HG02610 (cell line): ENCODE measurements around the gene KRTAP6-3.

ENCODE experiments used
- ATAC-seq: cut with Tn5 transposase; IDR thresholded peaks from one replicate; pipeline ENCODE4 v1.9.1; 2021; ENCODE audit warnings: mild to moderate bottlenecking, moderate library complexity; ENCODE audit not compliant: unreplicated experiment

KRTAP6-3 gene, protein sequence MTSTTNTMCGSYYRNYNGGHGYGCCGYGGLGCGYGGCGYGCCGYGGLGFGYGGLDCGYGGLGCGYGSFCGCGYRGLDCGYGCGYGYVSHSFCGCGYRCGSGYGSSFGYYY

DNA sequence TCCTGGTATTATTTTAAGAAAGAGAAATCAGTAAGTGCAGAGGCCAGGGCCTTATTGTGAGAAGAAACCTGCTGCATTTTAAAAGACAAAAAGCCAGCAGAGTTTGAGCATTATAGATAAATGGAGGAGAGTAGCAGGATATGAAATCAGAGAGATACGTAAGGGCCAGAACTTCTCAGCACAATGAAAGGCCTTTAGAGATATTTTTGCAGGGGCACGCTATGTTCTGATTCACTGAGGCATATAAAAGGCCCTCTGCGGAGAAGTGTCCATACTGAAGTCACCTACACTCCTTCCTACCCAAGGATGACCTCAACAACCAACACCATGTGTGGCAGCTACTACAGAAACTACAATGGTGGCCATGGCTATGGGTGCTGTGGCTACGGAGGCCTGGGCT, at the start of gene KRTAP6-3:
Gene KRTAP6-3 (plus strand): TSS at position 301 of the 400 bp plus-strand sequence. CDS start 6 bp downstream, at position 307.
- ATAC-seq: no peak

DNA sequence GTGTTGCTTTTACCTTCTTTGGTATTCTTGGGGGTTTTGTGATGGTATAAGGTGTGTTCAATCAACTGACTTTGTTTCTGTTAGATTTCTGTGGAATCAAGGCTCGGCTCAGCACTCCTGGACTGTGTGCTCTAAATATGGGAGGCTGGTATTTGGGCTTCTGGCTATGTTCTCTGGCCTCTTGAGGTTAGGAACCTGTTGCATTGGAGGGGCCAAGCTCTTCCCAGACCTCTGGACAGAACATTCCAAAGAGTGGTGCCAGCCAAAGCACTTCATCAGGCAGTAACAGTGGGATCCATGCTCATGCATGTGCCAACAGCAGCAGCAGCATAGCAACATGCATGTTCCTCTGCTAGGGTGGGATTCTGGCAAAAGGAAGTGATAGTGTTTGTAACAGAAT, 39.5 kb upstream of the KRTAP6-3 start:
- no peak for ATAC-seq

DNA sequence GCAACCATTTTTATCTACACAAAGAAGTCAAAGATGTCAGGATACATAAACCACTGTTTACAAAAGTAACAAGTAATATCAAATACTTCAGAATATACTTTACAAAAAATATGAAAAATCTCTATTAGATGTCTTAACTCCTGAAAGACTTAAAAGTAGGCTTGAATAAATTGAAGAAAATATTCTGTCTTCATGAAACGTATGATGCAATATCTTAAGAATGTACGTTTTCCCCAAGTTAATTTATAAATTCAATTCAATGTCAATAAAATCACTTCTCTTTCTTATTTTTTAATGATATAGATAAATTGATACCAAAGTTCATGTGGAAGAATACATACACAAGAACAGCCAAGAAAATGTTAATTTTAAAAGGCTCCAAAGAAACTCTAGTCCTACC, 37.1 kb upstream of the KRTAP6-3 start:
- ATAC-seq: no peak

DNA sequence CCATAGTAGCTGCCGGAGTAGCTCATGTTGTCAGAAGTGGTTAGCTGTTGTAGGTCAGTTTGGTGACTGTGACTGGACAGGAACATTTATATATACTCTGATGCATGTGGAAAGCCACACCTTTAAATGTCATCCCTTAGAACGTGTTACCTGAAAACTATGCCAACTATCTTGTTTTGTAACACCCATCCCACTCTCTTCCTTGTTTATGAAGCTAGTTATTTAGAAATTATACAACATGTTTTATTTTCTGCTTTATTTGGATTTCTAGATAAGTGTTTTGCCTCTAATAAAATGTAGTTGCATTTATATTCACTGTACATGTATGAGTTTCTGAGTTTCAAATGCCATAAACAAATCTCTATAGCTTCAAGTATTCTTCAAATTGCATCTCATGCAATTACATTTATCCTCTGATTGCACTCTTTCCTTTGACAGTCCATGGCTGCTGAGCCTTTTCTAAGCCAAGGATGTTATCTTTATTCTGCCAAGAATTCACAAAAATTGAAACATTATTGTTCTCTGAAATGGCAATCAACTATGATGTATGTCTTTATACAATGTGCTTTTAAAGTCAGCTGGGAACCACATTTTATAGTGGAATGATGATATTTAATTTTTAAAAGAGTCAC, 30.9 kb upstream of the KRTAP6-3 start, which contains the start of gene KRTAP19-7:
Gene KRTAP19-7 (minus strand): TSS at position 51 of the 632 bp plus-strand sequence. CDS start 25 bp downstream, at position 26.
- ATAC-seq: no peak

DNA sequence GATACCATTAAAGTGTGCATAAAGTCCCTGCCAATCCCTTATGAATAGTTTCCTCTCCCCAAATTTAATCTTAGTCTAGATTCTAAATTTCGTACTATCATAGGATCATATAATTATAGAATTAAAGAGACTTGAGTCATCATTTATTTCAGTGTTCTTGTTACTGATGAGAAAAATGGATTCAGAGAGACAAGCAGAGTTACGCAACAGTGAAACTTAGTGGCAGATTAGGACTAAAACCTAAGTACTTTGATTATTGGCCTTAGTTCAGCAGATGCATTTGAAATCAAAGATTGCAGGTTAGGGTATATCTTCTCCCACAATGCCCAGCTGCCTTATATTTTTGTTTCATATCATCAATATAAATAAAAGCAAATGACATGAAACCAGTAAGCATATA, 30.3 kb upstream of the KRTAP6-3 start:
- ATAC-seq: no peak

DNA sequence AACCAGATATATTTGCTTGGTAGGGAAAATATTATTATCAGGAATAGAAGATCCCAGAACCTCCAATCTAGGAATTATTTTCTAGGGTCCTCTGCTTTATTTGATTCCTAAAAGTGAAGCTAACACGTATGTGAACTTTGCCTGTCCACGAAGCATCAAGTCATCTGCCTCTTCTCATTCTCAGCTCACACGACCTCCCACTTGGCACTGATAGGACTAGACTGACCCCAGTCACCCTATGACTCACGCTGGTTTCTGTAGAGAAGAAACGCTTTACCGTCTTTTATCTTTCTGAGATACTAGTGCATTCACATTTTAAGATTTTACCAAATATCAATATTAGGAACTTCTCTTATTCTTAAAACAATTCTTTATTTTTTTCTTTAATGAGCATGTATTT, 29.2 kb upstream of the KRTAP6-3 start:
- ATAC-seq: no peak

DNA sequence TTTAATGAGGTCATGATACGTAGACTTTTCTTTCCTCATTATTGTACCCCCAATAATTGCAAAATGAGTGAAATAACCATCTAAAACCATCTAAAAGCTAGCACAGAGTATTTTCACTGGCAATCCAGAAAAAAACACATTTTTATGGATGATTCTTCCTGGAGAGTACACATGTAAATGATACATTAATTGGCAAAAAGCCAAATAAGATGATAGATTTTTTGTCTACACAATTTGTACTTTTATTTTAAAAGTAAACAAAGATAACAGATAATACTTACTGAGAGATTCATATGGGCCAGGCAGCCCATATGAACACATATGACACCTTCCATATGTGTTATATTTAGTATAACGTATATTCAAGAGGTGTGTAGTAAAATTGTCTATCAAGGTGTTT, 28.6 kb upstream of the KRTAP6-3 start:
- no peak for ATAC-seq

DNA sequence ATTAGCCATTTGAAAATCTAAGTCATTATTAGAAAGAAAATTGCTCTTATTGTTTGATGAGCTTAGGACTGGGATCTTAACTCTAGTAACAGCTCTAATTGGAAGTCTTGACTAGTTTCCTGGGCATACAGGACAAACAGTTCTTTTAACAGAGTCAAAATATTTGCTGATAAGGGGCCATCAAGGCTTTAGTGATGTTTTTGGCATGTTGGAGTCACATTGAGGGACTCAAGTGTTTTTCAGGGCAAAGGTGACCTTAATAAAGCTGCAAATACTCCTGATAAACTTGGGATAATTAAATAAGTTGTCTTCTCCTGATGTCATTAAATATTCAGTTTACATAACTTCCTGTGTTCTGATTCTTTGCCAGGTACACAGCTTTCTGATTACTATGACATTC, 24.6 kb upstream of the KRTAP6-3 start:
- no peak for ATAC-seq

DNA sequence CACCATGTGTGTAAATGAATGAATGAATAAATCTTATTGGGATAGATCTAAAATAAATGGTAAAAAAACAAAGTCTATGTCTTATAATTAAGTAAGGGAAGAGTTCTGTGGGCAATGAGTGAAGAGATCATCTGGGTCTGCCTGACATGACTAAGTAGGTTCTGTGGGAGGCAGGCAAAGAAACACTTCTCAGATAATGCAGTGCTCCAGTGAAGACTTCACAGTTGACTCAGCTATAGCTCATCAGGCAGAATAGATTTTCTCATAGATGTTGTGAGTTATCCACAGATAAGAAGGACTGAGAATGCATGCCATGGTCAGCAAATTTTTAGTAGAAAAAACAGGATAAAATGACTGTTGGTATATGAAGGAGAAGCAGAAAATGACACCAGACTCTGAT, 14.5 kb upstream of the KRTAP6-3 start:
- no peak for ATAC-seq

DNA sequence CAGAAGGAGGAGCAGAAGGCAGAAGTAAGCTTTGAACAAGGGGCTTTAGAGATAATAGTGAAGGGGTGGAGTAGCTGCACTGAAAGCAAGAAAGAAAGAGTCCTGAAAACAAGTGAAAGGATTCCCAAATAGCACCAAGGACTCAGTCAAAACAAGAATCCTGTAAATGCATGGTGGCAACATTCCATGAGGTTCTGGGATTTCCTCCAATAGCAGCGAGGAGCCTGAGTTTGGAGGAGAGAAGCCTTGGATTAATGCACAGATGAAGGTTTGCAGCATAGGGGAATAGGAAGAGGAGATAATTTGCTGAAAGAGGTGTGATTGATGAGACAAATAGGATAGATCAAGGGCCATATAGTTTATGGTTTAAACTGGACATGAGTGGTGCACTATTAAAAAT, 12.9 kb upstream of the KRTAP6-3 start:
- no peak for ATAC-seq

DNA sequence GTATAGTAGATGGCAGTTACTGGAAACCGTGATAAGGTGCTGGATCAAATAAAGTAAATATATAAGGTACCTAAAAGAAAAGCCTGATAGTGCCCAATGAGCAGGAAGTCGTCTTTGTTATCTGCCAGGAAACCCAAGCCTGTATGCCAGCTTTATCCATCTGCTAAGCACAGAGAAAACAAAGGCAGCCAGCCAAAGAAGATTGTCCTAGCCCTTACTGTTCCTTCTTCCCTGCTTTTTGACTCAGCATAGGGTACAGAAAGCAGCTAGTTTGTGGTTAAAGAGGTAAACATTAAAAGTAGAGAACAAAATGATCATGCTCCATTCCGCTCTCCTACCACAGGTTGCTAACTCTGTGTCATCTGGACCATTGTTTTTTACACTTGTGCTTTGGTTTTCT, 12.1 kb upstream of the KRTAP6-3 start:
- no peak for ATAC-seq

DNA sequence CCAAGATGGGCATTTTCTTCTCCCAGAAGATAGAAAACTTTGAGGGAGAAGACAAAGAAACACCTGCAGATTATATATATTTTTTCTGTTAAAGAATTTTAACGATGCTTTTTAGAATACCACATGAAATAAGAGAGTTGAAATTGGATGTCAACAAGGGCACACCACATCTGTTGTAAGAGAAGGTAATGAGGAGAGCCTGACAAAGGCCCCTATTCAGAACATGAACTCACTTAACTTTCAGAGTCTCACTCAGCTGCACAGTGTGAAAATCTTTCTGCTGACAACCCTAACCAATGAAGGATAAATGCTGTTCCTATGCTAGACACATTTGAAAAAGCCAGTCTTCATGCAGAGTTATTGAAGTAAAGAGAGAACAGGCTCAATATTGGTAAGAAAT, 9.4 kb upstream of the KRTAP6-3 start:
- no peak for ATAC-seq

DNA sequence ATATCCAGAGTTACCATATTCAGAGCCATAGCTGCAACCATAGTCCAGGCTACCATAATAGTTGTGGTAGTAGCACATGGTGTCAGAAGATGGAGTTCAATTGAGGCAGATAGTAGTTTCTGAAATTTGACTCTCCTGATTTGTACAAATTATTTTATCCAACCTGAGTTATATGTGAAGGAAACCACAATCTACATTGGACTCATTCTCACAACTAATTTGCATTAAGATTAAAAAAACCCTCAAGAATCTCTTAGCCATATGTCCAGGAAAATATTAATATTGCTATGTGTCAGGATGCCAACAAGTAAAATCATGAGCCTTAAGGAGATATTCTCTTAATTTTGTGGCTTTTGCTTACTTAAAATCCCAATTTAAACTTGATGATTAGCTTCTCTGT, 1.9 kb upstream of the KRTAP6-3 start, which contains the start of gene KRTAP22-2:
Gene KRTAP22-2 (minus strand): TSS at position 101 of the 400 bp plus-strand sequence.
- ATAC-seq: no peak

DNA sequence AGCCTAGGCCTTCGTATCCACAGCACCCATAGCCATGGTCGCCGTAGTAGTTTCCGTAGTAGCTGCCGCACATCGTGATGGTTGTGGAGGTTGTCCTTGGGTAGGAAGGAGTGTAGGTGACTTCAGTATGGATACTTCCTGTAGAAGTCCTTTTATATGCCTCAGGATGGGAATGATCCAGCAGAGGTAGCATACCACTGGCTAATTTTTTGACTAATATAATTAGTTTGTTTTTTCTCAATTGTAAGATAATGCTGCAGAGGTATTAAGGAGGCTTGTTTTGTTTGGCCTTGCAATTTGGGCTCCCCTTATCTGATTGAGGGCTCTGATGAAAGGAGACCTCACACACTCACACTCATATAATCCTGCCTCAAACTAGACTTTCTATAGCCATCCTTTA, 6.6 kb downstream of the KRTAP6-3 start, which contains the start of gene KRTAP6-2:
Gene KRTAP6-2 (minus strand): TSS at position 101 of the 400 bp plus-strand sequence. CDS start 28 bp downstream, at position 73.
- ATAC-seq: no peak

DNA sequence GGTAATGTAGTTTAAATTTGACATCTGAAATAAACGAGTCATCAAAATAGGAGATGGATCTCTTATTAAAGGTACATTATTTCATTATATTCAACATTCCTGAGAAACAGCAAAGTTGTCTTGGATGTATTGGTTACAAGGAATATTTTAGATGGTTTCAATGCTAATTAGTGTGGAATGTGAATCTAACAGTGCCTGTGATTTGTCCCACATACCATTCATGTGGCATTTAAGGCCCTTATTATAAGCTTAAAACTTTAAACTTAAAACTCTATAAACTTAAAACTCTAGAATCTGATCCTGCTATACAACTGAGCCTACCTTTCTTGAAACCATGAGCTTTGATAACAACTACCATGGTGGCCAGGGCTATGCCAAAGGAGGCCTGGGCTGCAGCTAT, 8.5 kb downstream of the KRTAP6-3 start, which contains the start of gene KRTAP22-1:
Gene KRTAP22-1 (plus strand): TSS at position 301 of the 400 bp plus-strand sequence.
- no peak for ATAC-seq

DNA sequence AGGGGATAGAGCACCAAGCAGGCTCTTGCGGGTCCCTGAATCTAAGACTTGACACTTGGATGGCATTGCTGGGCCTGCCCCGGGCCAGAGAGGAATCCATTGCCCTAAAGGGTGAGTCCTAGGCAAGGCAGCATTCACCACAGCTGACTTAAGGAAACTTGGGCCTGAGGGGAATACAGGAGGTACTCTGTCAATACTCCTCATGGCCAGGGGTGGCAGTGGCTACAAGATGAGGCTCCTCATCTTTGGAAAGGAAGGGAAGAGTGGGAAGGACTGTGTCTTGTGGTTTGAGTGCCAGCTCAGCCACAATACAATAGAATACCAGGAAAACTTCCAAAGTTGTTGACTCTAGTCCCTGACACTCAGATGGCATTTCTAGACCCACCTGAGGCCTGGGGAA, 13.7 kb downstream of the KRTAP6-3 start:
- ATAC-seq: no peak

DNA sequence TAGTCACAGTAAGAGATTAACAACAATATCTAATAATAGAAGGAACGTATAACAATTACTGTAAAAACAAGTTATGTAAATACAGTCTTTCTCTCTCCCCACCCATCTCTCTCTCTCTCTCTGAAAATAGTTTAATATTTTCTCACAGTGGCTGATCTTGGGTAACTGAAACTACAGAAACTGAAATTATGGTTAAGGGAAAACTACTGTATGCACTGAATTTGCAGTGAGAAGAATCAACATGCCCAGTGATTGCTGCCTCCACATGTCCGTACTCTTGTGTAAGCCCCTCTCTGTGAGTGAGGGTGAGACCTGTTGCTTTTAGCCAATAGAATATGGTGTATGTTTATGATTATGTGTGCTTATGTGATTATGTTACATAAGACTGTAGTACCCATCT, 19.9 kb downstream of the KRTAP6-3 start:
- ATAC-seq: no peak

DNA sequence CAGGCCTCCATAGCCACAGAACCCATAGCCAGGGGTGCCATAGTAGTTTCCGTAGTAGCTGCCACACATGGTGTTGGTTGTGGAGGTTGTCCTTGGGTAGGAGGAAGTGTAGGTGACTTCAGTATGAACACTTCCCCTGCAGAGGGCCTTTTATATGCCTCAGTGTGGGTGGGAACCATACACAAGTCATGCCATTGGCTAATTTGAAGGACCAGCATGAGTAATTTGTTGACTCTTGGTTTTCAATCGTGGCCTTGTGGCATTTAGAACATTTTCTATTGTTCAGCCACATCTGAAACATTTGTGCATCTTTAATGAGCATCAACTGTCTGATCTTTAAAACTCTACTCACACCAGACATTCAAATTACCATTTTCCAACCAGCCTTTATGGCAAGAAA, 21.6 kb downstream of the KRTAP6-3 start, which contains the start of gene KRTAP6-1:
Gene KRTAP6-1 (minus strand): TSS at position 95 of the 400 bp plus-strand sequence. CDS start 26 bp downstream, at position 69.
- no peak for ATAC-seq

DNA sequence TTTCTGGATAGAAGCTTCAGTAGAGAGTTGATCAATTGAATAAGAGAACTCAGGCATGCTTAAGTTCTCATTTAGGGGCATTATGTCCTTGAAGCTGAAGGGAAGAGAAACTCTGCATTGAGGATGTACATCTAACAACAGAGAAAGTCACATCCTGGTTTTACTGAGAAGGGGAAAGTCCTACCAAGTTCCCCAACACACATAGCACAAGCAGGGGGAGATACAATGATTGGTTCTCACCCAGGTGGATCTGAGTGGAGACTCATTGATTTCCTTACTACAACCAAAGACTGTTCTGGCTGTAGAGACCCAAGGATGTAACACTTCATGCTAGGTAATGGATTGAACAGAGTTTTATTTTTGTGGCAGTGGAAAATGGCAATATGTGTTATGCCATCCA, 23.0 kb downstream of the KRTAP6-3 start:
- no peak for ATAC-seq

DNA sequence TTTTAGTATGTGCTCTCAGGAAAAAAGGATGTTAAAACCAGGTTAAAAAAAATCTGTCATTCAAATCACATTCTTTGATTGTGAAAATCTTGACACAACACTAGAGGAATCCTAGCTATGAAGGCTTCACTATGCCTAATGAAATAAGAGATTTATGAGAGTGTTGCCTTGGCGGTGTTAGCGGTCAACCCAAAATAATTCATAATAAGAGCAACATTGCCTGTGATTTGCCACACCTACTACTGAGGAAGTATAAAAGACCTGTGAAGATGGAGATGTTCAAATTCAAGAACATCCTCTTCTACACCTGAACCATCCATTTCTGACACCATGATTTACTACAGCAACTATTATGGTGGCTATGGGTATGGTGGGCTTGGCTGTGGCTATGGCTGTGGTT, 23.9 kb downstream of the KRTAP6-3 start, which contains the start of gene KRTAP20-1:
Gene KRTAP20-1 (plus strand): TSS at position 301 of the 400 bp plus-strand sequence. CDS start 30 bp downstream, at position 331.
- ATAC-seq: no peak

DNA sequence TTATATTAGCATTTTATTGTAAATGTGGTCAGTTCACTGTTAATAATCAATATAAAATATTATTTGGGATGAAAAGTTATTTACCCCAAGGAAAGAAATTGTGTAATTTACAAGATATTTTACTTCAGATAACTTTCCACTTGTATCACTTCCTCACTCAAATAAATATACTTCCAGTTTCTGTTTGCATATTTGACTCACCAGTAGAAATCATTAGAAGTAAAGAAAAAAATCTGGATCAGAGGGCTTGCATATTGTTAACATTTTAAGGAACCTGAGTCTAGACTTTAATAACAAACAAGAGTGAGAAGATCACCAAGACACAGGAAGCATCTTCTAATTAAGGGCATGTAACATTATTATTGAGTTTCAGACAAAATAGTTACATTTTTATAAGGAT, 27.8 kb downstream of the KRTAP6-3 start:
- ATAC-seq: no peak

DNA sequence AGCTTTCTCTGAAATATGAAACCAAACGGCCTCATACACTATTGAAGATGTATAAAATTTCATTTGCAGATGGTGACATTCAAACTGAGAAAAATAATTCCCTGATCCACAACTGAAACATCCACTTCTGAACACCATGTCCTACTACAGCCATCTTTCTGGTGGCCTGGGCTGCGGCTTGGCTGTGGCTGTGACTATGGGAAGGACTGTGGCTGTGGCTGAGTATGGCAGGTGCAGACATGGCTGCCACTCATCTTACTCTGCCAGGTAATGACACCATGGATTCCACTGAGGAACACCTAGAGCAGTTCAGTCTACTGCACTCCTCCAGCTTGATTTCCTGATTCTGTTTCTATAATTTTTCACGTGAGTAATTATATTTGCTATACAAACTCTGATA, 28.3 kb downstream of the KRTAP6-3 start, which contains the start of gene KRTAP20-4:
Gene KRTAP20-4 (plus strand): TSS at position 106 of the 400 bp plus-strand sequence.
- ATAC-seq: no peak
